ENCODE measurements around the gene PNPLA5.
"Not testable (repeated sequence)": the region's sequence is repeated elsewhere in the genome, so short reads cannot be mapped to it uniquely, and the experiment has no call there.

PNPLA5 gene

DNA sequence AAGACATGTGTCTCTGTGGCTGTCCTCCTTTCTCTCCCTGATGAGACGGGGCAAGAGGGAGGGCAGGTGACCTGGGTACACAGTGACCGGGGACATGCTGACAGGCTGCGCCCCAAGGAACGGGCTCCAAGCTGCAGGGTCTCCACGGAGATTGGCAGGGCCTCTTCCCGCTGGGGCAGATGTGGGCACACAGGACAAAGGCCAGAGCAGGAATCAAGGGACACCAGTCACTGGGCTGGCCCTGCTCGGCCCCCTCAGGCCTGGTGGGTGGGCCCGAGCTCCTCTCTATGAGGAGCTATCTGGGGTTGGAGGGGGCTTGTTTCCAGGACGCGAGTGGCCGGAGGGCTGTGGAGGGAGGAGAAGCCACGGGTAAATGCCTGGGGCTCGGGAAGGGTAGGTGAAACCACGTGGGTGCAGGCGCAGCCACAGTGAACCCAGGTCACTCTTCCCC is 11.2 kb downstream of the PNPLA5 start:
- DNase-seq = no peak

DNA sequence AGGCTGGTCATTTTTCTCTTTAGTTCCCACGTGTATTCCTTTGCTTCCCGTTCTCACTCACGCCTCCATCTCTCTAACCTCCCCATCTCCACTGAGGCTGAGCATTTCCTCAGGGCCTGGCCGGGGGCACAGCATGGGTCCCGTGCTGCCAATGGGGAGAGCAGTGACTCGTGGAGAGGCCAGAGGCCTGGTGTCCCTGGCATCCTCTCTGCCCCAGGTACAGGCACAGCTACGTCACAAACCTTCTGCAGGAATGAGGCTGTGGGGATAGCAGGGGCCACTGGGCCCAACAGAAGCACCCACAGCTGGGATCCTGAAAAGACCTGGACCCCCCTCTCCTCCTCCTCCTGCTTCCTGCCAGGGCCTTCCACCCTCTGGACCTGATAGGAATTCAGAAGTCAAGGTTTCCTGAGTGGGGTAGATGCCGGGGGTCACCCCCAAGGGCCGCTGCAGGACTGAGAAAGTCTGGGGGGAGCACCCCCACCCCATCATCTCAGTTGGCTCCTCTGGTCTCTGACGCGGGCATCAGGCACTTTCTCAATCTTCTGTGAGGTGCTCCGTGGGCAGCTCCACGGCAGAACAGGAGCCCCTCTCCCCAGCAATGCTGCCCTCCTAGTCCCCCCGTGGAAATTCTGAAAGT is 11.8 kb downstream of the PNPLA5 start:
- DNase-seq = no peak

DNA sequence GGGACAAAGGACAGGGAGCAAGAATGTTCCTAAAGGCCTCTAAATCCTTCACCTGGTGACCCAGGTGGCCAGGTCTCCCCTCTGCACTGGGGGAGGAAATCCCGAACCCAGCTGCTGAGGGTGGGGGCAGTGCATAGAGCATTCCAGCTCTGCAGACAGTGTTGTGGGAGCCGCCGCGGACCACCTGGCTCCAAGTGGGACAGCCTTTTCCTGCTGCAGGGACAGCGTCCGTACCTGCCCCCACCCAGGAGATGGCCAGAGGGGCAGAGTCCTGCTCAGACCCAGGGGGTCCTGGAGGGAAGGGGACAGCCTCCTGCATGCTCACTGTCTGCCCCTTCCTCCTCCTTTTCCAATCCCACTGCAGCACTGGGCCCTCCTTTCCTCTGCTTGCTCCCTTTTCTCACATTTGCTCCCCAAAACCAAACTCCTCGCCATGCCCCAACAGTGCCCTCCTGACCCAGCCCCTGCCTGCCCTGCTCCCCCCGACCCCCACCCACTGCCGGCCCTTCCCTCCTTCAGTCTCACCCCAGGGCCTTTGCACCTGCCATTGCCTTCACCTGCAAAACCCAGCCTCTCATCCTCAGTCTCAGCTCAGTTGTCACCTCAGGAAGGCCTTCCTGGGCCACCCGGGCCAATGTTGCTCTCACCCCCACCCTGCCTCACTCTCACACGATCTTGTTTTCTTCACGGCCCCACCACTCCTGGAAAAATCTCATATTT is 12.8 kb downstream of the PNPLA5 start:
- DNase-seq = no peak

DNA sequence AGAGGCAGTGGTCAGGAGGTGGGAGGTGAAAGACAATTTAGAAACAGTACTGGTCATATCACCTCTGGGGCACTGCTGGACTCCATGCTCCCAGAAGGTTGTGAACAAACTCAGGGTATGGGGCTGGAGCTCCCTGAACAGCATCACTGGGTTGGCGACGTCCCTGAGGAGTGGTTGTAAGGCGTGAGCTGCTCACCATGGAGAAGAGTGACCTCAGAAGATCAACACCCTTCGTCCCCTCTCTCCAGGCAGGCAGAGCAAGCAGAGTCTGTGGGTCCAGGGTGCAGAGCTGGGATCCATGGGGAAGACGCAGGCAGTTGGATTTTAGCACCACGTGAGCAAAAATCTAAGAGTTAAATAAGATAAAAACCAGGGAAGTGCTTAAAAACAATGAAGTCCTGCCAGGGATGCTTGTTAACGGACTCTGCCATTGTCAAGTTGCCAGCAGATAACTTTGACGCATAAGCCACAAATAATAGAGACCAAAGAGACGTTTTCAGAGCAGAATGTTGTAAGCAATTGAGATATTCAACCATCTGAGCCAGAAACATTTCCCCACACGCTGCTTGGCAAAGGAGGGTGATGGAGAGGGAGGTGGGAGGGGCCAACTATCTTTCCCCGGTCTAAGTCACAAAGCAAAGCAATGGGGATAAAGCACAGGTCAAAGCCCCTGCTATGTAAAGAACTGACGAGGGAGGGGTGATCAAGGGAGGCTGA is 13.6 kb downstream of the PNPLA5 start:
- no peak for DNase-seq

DNA sequence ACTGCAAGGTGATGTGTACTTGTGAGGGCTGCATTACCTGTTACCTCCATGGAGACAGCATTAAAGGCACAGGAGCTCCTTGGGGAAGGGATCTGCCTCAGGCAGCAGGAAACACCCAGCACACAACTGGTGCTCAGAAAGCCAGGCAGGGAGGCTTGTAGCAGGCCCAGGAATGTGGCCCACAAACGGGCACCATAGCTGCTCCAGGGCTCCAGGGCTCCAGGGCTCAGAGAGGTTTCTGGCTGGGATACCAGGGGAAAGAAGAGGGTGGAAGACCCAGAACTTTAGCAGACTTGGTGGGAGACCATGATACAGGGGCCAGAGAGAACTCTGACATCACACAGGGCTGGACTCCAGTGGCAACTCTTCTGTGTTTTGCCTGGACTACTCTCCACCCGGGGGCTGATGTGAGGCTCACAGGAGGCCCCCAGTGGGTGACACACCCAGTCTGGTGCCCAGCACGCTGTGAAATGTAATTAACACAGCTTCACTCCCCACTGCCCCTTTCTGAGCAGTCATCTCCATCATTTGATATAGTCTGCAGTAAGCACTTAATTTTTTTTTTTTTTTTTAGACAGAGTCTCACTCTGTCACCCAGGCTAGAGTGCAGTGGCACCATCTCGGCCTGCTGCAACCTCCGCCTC is 14.8 kb downstream of the PNPLA5 start:
- DNase-seq = no peak

DNA sequence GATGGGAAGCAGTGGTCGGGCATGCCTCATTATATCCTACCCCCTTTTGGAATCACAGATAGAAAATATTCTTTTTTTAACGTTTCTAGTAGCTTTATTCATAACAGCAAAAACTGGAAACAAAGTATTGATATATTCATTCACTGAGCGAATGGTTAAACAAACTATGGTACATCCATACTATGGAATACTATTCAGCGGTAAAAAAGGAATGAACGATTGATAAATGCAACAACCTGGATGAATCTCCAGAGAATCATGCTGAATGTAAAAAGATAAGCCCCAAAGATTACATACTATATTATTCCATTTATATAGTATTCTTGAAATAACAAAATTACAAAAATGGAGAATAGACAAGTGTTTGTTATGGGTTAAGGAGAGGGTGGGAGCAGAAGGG is 22.0 kb downstream of the PNPLA5 start:
- no peak for DNase-seq

DNA sequence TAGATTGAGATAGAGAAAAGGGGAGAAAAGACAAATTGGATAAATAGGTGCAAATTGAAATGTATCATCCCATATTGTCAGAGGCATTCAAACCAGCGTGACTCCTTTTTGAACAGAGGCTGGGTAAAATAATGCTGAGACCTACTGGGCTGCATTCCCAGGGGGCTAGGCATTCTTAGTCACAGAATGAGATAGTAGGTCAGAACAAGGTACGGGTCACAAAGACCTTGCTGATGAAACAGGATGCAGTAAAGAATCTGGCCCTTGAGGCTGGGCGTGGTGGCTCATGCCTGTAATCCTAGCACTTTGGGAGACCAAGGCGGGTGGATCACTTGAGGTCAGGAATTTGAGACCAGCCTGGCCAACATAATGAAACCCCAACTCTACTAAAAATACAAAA is 22.8 kb downstream of the PNPLA5 start:
- DNase-seq = not testable (repeated sequence)

DNA sequence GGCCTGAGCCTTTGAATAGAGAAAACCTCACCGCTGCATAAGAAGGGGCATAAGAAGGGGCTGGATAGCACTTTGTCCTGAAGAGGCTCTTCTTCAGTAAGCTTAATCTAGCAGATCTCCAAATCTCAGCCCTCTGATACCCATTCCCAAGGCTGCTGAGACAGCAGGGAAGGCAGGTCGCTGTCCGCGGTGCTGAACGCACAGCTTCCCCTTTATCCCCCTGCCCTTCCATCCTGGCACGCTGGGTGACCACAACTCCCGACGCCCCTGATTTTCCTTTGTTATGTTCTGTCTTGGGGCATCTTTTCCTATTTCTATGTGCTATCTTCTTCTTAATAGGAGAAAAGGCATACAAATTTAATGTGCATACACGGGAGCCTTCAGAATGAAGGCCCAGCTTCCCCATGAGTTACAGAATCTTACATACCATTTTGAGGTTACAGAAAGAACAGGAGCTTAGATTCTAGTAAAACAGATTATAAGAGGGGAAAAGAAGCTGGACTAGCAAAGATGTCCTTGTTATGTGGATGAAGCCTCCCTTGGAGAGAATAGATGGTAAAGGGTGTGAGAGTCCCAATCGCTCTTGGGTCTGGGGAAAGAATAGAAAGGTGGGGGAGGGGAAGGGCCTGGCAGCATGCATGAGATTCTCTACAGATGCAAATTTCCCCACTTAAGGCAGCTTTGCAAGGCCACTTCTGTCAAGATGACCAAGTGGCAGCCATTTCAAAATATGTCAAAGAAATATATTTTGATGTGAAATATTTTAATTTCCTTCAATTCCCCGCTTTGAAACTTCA is 23.8 kb downstream of the PNPLA5 start:
- no peak for DNase-seq

DNA sequence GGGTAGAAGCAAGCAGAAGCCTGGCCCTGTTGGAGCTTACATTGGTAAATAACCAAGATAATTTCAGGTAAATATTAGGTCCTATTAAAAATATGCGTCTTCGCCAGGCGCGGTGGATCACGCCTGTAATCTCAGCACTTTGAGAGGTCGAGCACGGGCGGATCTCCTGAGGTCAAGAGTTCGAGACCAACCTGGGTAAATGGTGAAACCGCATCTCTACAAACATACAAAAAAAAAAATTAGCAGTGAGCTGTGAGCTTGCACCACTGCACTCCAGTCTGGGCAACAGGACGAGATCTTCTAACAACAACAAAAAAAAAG is 29.0 kb downstream of the PNPLA5 start:
- no peak for DNase-seq

DNA sequence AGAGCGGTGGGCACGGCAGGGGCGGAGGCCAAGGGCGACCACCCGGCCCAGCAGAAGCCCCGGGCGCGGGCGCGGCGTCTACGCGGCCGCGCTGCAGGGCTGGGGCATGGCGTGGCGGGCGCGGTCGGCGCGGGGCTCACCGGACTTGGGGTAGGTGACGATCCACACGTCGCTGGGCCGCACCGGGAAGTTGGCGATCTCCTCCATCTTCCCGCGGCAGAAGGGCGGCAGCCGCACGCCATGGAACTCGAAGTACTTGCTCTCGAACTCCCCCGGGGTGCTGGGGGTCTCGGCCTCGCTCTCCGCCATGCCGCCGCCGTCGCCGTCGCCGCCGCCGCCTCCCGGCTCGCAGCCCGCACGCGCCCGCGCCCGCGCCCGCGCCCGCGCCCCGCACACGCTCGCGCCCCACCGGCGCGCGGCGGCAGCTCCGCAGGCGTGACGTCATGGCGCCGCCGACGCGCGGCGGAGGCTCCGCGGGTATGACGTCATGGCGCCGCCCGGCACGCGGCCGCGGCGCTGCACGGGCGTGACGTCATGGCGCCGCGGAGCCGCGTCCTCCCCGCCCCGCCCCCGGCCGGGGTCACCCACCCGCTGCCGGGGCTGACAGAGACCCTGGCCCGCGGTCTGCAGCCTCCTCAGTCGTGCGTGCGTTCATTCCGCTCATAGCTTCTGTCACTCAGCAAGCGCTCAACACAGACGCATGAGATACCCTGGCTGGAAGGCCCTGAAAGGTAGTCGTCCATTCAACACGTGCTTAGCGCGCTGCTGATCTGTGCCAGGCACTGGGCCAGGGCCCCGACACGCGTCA is 29.5 kb downstream of the PNPLA5 start, which contains the start of gene SULT4A1:
SULT4A1 (minus strand) TSS at position 440 of the 808 bp plus-strand sequence; CDS start at position 309, 131 bp downstream.
- DNase-seq = no peak

DNA sequence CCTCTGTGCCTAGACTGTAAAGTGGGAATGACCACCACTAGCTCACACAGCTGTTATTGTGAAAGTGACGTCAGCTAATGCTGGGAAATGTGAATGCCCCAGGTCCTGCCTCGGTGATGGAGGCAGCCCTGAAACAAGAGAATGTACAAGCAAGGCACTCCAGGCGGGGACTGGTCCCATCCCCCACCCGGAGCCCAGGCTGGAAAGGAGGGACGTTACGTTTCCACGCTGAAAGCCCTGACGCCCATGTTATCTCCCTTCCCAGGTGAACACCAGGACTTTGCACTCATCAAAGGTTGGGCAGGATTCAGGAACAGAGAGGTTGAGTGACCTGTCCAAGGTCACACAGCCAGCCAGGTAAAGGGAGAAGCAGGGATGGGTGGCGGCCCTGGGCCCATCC is 30.3 kb downstream of the PNPLA5 start:
- DNase-seq = no peak

DNA sequence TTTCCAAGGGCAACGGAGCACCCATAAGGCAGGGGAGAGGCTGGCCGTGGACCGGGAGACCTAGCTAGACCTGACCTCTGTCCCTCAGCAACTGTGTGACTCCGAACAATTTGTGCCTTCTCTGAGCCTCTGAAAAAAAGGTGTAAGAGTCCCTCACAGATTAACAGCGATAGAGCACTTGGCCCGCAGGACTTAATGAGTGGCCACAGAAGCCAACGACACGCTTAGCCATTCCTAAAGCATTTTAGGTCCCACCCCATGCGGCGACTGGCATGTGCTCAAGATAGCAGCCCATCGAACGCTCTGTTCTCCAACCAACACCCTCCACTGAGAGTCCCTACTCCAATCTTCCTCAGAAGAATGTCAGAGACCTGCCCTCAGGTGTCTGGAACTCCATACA is 31.0 kb downstream of the PNPLA5 start:
- no peak for DNase-seq

DNA sequence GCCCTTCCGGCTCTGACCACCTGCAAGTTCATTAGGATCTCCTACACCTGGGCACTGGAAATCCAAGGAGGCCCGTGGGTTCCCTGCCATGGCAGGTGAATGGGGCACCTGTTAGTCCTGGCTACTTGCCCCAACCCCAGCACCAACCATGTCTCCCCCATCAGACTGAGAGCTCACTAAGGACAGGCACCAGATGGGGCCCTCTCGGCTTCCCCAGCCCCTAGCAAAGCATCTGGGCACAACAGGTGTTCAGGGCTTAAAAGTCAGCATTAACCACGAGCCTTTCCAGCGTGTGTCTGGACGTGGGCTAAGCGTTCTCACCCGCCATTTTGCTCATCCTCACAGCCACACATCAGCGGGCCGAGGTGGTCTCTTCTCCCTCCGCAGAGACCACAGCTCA is 31.7 kb downstream of the PNPLA5 start:
- DNase-seq = no peak

DNA sequence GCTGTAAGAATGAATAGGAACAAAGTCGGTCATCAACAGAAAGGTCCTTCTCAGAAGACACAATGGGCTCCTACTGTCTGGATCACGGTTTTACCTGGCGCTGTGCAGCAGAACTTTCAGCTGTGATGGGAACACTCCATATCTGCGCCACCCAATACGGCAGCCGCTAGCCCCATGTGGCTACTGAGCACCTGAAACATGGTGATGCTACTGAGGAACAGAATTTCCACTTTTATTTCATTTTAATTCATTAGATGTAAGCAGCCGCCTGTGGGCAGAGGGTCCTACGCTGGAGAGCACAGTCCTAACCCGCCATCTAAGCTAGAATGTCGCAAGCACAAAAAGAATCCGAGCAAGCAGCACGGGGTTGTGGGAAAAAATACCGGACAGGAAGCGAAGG is 32.2 kb downstream of the PNPLA5 start:
- DNase-seq = no peak

DNA sequence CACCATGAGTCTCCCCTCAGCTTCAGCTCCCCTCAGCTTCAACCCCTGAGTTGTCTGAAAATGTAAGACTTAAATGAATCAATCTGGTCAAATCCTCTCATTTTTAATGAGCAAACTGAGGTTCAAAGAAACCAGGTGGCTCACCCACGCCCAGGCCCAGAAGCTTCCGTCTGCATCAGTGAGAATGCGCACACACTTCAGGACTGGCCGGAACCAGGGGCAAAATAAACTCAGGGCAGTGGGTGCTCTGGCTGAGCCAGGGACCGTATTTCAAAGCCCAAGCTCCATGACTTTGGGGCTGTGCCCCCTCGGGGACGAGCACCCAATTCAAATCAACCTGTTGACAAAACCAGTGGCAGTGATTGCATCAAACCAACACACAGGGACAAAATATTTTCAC is 32.6 kb downstream of the PNPLA5 start:
- DNase-seq = no peak

DNA sequence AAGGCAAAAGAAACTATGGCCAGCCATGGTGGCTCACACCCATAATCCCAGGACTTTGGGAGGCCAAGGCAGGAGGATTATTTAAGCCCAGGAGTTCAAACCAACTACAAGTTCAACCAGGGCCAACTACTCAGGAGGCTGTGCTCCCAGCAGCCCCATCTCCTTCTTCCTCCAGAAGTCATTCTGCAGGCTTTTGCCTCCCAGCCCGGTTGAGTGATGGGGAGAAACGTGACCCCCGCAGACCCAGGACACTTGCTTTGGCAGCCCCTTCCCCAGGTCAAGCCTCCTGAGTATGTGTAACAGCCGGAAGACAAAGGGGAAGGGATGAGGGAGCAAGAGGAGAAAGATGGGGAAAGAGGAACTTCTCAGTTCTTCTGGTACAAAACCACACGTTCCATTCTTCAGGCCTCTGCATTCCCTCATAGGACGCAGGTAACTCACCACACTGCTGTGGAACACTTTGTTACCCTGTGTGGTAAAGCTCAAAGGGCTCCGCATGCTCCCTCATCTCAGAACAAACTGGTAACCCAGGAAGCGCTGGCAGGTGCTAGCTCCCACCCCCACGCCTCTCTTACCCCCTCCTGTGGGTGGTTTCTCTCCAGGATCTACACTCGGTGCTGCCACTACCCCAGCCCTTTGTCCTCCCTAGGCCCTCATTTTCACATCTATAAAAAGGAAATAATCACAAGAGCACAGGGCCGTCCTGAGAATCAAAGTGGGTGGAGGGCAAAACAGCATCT is 33.5 kb downstream of the PNPLA5 start:
- DNase-seq = no peak

DNA sequence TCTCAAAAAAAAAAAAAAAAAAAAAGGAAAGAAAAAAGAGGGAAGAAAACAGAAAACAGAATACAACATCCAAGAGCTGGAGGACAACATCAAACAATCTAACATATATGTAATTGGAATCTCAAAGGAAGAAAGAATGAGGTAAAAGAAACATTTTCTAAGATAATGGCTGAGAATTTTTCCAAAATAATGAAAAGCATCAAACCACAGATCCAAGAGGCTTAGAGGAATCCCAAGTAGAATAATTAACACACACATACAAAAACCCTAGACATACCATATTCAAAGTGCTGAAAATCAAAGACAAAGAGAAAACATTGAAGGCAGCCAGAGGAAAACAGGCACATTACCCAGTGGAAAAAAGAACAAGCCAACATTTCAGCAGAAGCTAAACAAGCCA is 34.4 kb downstream of the PNPLA5 start:
- no peak for DNase-seq

DNA sequence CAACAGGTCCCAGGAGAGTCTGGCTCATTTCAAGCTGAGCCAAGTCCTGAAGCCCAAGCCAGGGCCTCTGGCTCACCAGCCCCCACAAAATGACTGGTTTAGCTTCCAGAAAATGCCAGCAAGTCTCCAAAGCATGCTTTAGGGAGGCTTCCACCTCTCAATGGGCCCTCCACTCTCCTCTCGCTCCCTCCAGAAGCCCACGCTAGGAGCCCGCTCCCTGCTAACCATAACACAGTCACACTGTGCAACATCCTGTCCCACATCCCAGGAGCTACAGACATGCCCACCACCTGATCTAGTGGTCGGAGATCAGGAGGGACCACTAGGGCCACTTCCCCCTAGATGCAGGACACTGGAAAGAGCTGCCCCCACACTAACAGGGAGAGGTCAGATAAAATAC is 36.4 kb downstream of the PNPLA5 start:
- DNase-seq = no peak

DNA sequence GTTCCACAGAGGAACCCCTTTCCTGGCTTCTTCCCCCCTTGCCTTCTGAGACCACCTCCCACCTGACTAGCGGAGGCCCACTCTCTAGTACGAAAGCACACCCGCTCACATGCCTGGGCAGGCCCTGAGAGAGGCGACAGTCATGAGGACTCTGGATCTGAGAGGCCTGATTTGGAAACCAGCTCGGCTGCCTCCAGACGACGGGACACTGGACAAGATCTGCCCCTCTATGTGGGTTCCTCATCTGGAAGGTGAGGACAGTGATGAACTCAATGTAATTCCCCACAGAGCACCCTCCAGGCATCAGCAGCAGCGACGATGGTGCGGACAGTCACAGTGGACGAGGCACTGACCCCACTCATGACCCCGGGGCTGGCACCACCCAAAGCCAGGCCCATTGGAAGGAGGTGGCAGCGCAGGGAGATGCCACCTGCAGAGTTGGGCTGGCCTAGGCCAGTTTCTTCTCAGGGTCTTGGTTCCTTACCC is 37.0 kb downstream of the PNPLA5 start:
- DNase-seq = no peak

DNA sequence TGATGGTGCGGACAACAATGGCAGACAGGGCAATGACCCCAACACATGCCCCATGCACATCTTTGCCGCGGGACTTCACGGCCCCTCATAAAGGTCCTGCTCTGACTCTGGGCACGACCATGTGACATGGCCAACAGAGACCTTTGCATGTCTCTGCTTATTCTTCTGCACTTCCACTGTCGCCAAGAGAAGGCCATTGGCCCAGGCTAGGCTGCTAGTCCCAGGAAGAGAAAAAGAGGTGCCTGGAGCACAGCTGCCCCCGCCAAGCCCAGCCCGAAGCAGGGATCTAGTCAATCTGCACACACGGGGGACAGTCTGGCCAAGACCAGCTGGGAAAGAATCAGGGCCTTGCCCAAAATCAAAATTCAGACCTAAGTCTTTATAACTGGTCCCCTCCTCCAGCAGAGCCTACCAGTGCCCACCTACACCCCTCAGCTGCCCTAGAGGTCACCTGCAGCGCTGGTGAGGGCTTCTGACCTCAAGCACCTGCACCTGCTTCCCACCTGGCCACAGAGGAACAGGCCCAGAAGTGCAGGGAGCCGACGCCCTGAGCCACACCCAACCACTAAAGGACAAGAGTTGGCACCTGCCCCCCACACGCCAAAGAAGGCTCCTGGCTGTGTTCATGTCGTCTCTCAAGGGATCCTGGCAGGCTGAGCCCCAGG is 37.6 kb downstream of the PNPLA5 start:
- no peak for DNase-seq
